SU-DHL-6 (cell line): Measurements from ENCODE around the gene ARRDC3.

Source experiments
- EZH2phosphoT487 ChIP-seq: fragments of 200-600 bp; sonication (generic), shearing (Covaris generic); conservative IDR thresholded peaks from 2 replicates; pipeline ENCODE4 v1.6.1; 2018; ENCODE audit warnings: mild to moderate bottlenecking, antibody characterized with exemption, low read length, moderate library complexity, mixed read lengths
- TF ChIP-seq, protein P1 (sequence below): fragments of 200-600 bp; sonication (generic); IDR thresholded peaks from one replicate; pipeline ENCODE4 v1.5.1; 2017; ENCODE audit warnings: antibody characterized with exemption, mild to moderate bottlenecking, low read length, moderate library complexity; ENCODE audit not compliant: insufficient read depth, poor library complexity, severe bottlenecking

DNA sequence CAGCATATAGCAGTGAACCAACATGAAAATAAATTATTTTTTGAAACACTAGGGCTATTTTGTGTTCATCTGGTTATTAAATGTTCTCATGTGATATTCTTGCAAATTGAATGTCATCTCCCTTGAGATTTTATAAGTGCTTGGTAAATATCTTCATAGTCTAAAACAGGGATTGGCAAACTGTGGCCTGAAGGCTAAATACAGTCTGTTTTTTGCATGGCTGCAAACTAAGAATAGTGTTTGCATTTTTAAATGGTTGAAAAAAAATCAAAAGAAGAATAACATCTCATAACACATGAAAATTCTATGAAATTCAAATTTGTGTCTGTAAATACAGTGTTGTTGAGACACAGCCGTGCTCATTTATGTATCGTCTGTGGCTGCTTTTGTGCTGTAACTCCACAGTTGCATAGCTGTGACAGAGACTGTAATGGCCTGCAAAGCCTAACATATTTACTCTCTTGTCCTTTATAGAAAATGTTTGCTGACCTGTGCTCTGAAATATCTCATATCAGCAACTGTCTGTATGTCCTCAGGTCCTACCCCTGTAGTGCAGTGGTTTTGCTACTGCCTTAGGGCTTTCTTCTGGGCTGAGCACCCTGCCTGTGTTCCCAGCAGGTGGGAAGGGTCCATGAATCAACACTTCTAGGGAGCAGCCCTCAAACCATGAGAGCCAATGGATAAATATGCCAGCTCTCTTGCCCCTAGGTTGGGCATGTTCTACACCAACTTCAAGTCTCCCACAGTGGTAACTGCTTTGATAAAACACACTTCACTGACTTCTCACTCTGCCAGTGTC, 41.7 kb upstream of the ARRDC3 start:
- TF ChIP-seq, protein P1, sequence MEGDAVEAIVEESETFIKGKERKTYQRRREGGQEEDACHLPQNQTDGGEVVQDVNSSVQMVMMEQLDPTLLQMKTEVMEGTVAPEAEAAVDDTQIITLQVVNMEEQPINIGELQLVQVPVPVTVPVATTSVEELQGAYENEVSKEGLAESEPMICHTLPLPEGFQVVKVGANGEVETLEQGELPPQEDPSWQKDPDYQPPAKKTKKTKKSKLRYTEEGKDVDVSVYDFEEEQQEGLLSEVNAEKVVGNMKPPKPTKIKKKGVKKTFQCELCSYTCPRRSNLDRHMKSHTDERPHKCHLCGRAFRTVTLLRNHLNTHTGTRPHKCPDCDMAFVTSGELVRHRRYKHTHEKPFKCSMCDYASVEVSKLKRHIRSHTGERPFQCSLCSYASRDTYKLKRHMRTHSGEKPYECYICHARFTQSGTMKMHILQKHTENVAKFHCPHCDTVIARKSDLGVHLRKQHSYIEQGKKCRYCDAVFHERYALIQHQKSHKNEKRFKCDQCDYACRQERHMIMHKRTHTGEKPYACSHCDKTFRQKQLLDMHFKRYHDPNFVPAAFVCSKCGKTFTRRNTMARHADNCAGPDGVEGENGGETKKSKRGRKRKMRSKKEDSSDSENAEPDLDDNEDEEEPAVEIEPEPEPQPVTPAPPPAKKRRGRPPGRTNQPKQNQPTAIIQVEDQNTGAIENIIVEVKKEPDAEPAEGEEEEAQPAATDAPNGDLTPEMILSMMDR, result no peak
- TF ChIP-seq EZH2phosphoT487, result no peak
